Upper lobe of right lung (tissue), 1 donor: Measurements from ENCODE around the gene PRKCZ. TPM values are rescaled to one million over a fixed set of nuclear protein-coding genes. Genes with fewer than 3 reads are reported as not detected.
A peak's percentile ranks its signal among the peaks of the same experiment; 100 is the strongest.

Experiments
- ATAC-seq: fragments of 200-7000 bp; cut with Tn5 transposase; one replicate; pipeline ENCODE4 v1.9.1; 2020; ENCODE audit warnings: mild to moderate bottlenecking, moderate library complexity
- DNase-seq: peaks from one replicate; pipeline ENCODE4 v3.0.0-alpha.2; 2020
- H3K27ac ChIP-seq: fragments of 200-600 bp; one replicate; pipeline ENCODE4 v1.8.0; 2022
- H3K27me3 ChIP-seq: fragments of 200-600 bp; one replicate; pipeline ENCODE4 v1.8.0; 2022; ENCODE audit warnings: mild to moderate bottlenecking
- H3K36me3 ChIP-seq: fragments of 200-600 bp; one replicate; pipeline ENCODE4 v1.8.0; 2022
- H3K4me1 ChIP-seq: fragments of 200-600 bp; one replicate; pipeline ENCODE4 v1.8.0; 2022
- H3K4me3 ChIP-seq: fragments of 200-600 bp; one replicate; pipeline ENCODE4 v1.8.0; 2022; ENCODE audit warnings: mild to moderate bottlenecking
- H3K9me3 ChIP-seq: fragments of 200-600 bp; one replicate; pipeline ENCODE4 v1.8.0; 2022
- intact Hi-C: fragments of 100-400 bp; cut with DNase I; formaldehyde crosslinking; loops from one replicate; pipeline ENCODE4 v1.11.0; 2022
- total RNA-seq: library from RNA; stranded (reverse); fragmentation: NEBNext Ultra II Directional; extraction: Animal tissue kit (Norgen Biotek cat#: 25700); gene quantifications from one replicate; pipeline ENCODE4 v1.2.1, GENCODE V29; 2021
- TF ChIP-seq, protein P1 (sequence below): fragments of 200-600 bp; IDR thresholded peaks from one replicate; pipeline ENCODE4 v1.8.0; 2022; ENCODE audit warnings: antibody characterized with exemption
- donor health status: DM: no; HTN: yes; CAD: no; lungs with severe emphysema.

PRKCZ gene
- total RNA-seq, 1 donor from 2014 or later = 121 TPM

DNA sequence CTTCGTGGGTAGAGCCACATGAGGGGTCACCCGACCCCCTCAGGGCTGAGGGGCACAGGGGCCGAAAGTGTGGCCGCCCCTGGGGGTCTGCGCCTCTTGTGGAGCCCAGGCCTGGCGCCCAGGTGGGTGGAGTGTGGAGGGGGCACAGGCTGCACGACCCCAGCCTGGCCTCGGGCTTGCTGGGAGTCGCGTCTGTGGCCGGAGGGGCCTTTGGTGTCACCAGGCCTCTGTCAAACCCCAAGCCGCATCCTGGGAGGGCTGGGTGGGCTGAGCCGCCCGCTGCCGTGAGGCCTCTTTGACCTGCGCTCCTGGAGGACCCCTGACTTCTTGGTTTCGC lies 83.6 kb downstream of the PRKCZ start:
- H3K9me3 ChIP-seq = no peaks in the 10 kb centered on the region
- DNase-seq (peak; percentile 73), ATAC-seq (no peak)
- TF ChIP-seq, protein P1, sequence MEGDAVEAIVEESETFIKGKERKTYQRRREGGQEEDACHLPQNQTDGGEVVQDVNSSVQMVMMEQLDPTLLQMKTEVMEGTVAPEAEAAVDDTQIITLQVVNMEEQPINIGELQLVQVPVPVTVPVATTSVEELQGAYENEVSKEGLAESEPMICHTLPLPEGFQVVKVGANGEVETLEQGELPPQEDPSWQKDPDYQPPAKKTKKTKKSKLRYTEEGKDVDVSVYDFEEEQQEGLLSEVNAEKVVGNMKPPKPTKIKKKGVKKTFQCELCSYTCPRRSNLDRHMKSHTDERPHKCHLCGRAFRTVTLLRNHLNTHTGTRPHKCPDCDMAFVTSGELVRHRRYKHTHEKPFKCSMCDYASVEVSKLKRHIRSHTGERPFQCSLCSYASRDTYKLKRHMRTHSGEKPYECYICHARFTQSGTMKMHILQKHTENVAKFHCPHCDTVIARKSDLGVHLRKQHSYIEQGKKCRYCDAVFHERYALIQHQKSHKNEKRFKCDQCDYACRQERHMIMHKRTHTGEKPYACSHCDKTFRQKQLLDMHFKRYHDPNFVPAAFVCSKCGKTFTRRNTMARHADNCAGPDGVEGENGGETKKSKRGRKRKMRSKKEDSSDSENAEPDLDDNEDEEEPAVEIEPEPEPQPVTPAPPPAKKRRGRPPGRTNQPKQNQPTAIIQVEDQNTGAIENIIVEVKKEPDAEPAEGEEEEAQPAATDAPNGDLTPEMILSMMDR = no peak
- peaks cover 48% of the 10 kb centered on the region for H3K4me1 ChIP-seq
- intact Hi-C loops = no loop called here
- no peaks in the 10 kb centered on the region for H3K27me3 ChIP-seq
- peak overlapping the region; percentile 41 for H3K4me3 ChIP-seq
- peak overlapping the region; percentile 88 for H3K27ac ChIP-seq
- H3K36me3 ChIP-seq = no peaks in the 10 kb centered on the region

DNA sequence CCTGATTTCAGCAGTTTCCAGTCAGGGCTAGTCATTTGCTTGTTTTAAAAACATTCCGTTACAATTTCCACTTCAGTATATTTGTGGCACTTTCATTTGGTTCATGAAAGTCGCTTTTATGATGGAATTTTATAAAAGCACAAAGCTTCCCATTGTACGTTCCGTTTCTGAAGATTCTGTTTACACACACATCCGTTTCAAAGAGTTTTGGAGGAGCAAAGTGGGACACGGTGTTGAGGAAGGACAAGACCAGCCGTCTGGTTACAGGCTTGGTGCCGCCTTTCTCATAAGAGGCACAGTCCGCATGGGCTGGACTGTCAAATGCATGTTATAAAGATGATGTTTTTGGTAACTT lies 84.0 kb downstream of the PRKCZ start:
- Histone ChIP-seq H3K27me3 (no peaks in the 10 kb centered on the region), H3K36me3 (no peaks in the 10 kb centered on the region), H3K27ac (peak overlapping the region; percentile 88), H3K4me1 (peaks cover 44% of the 10 kb centered on the region), H3K4me3 (no peak overlapping the region), H3K9me3 (no peaks in the 10 kb centered on the region)
- intact Hi-C loops = no loop called here
- DNase-seq (no peak), ATAC-seq (no peak)
- TF ChIP-seq, protein P1 = no peak

GRCh38 chr1:2134621-2135307 lies 84.6 kb downstream of the PRKCZ start:
- H3K4me1 ChIP-seq = peaks cover 47% of the 10 kb centered on the region
- no peak for ATAC-seq
- H3K4me3 ChIP-seq = no peak overlapping the region
- H3K27me3 ChIP-seq = no peaks in the 10 kb centered on the region
- TF ChIP-seq, protein P1 = no peak
- H3K36me3 ChIP-seq = no peaks in the 10 kb centered on the region
- no peaks in the 10 kb centered on the region for H3K9me3 ChIP-seq
- intact Hi-C loops = no loop called here
- peak; percentile 75 for DNase-seq
- H3K27ac ChIP-seq = peak overlapping the region; percentile 88

GRCh38 chr1:2135441-2135841 lies 85.2 kb downstream of the PRKCZ start:
- H3K27me3 ChIP-seq = no peaks in the 10 kb centered on the region
- H3K9me3 ChIP-seq = no peaks in the 10 kb centered on the region
- TF ChIP-seq, protein P1 = no peak
- H3K27ac ChIP-seq = peak overlapping the region; percentile 88
- no peak overlapping the region for H3K4me3 ChIP-seq
- H3K4me1 ChIP-seq = peaks cover 49% of the 10 kb centered on the region
- intact Hi-C loops = no loop called here
- H3K36me3 ChIP-seq = no peaks in the 10 kb centered on the region
- peak; percentile 91 for DNase-seq
- ATAC-seq = peak; percentile 57

DNA sequence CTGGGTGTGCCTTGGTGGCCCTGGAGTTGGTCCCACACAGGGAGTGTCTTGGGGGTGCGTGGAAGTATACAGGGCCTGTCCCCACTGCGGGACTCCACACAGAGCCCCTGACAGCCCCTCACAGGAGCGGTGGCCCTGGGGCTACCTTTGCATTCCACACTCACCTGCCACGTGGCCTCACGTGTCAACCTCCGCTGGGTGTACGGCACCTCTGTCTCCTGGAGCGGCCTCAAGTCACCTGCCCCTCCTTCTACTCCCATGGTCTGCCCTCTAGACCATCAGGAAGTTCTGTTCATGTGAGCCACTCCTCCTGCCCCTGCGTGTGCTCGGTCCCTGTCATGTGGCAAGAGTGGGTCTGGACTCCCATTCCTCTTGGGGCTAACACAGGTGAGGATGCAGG lies 85.7 kb downstream of the PRKCZ start:
- no peak overlapping the region for H3K4me3 ChIP-seq
- ATAC-seq (no peak), DNase-seq (peak; percentile 62)
- TF ChIP-seq, protein P1 = no peak
- H3K27me3 ChIP-seq = no peaks in the 10 kb centered on the region
- H3K36me3 ChIP-seq = no peaks in the 10 kb centered on the region
- H3K27ac ChIP-seq = peak overlapping the region; percentile 88
- no peaks in the 10 kb centered on the region for H3K9me3 ChIP-seq
- H3K4me1 ChIP-seq = peaks cover 46% of the 10 kb centered on the region
- intact Hi-C loops = no loop called here
